ENCODE results near the gene SMIM26.
"Not testable (repeated sequence)": the region's sequence is repeated elsewhere in the genome, so short reads cannot be mapped to it uniquely, and the experiment has no call there.

Gene SMIM26, protein sequence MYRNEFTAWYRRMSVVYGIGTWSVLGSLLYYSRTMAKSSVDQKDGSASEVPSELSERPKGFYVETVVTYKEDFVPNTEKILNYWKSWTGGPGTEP

DNA sequence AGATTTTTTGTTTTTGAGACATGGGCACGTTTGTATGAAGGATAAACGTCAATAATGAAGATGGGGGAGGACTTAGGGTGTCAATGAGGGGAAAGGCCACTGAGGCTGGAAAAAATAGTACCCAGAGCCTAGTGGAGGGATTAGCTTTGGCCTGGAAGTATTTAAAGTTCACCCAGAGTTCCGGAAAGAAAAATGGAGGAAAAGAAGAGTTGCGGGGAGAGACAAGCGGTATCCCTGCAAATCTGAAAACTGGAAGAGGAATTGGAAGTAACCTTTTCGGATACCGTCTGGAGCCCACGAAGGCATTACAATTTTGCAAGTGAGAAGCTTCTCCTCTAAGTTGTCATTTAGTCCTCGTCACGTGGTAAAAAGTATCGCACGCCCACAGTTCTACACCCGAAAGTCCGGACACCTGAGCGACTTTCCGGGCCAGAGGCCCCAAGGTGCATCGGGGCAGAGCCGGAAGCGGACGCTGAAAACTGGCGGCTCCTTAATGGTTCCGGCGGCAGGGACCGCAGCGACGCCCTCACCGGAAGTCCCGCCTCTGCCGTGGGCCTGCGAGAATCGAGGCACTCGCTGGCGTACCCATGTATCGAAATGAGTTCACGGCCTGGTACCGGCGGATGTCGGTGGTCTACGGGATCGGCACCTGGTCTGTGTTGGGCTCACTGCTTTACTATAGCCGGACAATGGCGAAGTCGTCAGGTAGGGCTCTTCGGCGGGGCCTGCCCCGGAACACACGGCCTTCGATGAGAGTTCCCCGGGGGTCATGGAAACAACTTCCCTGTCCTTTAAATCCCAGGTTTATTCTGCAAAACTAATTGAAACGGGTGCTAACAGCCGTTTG lies at the start of gene SMIM26:
SMIM26 (plus strand) TSS at position 541 of the 847 bp plus-strand sequence; CDS start at position 588, 47 bp downstream.
- DNase-seq (ENCODE audit: low read depth) = peak; percentile 89

DNA sequence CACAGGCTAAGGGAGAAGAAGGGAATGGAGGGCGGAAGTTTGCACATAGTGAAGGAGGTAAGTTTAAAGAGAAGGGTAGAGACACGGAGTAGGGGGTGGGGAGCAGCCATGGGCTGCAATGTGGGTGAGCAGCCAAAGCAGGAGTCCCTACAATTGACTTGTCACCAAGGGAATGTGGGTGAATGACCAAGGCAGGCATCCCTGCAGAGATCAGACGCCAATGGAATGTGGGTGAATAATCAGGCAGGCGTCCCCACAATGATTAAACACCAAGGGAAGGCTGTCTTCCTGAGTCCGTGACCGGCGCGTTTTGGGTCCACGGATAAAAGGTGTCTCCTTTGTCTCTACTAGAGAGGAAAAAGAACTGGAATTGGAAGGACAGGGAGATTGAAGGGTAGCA lies 45.2 kb upstream of the SMIM26 start:
- DNase-seq (ENCODE audit: low read depth) = not testable (repeated sequence)

DNA sequence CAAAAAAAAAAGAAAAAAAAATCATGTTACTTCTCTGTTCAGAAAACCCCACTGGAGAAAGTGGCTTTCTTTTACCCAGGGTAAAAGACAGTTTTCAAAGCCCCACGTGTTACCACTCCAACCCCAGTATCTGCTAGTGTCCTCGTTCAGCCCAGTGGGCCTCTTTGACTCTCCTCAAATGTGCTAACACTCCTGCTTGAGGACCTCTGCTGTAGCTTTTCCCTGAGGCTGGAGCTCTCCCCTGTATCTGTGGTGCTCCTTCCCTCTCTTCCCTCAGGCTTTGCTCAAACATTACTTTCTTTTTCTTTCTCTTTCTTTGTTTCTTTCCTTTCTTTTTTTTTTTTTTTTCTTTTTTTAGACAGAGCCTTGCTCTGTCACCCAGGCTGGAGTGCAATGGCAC lies 44.2 kb upstream of the SMIM26 start:
- no peak for DNase-seq (ENCODE audit: low read depth)

DNA sequence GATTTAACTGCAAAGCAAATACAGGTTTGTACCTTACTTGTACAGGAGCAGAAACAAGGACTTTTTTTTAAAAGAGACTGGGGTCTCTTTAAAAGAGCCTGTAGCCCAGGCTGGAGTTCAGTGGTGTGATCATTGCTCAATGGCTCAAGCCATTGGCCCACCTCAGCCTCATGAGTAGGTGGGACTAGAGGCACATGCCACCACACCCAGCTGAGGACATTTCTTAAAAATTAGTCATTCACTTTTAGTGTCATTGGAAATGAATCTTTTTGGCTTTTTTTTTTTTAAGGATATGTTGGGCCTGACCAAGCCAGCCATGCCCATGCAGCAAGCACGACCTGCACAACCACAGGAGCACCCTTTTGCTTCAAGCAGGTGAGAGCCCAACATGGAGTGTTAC lies 42.6 kb upstream of the SMIM26 start:
- DNase-seq (ENCODE audit: low read depth) = no peak

DNA sequence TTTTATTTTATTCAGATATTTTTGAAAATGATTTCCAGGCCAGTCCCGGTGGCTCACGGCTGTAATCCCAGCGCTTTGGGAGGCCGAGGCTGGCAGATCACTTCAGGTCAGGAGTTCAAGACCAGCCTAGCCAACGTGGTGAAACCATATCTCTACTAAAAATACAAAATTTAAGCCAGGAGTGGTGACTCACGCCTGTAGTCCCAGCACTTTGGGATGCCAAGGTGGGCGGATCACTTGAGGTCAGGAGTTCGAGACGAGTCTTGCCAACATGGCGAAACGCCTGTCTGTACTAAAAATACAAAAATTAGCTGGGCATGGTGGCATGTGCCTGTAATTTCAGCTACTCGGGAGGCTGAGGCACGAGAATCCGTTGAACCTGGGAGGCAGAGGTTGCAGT lies 40.5 kb upstream of the SMIM26 start:
- DNase-seq (ENCODE audit: low read depth) = not testable (repeated sequence)

DNA sequence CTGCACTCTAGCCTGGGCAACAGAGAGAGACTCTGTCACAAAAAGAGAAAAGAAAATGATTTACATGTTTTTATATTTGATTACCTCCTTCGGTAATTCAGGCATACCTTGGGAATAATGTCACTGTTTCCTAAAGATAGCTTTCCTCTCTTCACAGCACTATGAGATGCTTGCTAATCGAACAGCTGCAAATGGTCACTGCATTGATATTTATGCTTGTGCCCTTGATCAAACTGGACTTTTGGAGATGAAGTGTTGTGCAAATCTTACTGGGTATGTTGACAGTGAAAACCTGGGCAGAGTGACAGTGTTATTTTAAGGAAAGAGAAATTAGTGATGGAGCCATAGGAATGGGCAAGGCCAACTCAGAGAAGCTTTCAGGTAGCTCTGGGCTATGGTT lies 39.9 kb upstream of the SMIM26 start:
- no peak for DNase-seq (ENCODE audit: low read depth)

DNA sequence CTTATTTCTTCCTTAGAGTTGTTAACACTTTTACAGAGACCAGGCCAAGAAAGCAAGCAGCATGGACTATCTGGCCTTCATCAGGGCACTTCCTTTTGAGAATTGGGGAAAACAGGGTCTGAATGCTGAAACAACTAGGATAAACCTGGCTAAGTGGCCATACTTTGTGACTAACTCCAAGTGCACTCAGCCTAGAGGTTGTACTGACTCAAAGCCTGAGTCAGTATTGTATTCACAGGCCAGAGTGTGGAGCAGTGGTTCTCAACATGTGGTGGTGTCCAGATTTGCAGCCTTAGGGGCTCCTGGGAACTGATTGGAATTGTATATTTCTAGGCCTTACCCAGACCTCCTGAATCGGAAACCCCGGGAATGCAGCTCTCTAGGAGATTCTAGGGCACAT lies 39.4 kb upstream of the SMIM26 start:
- DNase-seq (ENCODE audit: low read depth) = no peak

DNA sequence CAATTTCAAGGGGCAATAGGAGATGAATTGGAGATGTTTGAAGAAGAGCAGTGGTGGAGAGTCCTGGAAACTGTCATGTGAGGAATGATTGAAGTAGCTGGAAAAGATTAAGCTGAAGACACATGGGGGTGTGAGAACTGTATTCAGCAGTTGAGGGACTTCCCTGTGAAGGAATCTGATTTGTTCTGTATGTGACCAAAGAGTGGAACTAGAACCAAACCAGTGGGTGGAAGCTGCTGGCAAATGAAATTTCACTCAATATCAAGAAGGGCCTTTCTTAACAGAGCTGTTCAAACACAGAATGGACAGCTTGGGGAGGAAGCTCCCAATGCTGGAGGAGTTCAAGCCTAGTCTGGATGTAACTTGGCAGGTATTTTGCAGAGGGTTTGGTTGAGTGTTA lies 38.2 kb upstream of the SMIM26 start:
- DNase-seq (ENCODE audit: low read depth) = no peak

DNA sequence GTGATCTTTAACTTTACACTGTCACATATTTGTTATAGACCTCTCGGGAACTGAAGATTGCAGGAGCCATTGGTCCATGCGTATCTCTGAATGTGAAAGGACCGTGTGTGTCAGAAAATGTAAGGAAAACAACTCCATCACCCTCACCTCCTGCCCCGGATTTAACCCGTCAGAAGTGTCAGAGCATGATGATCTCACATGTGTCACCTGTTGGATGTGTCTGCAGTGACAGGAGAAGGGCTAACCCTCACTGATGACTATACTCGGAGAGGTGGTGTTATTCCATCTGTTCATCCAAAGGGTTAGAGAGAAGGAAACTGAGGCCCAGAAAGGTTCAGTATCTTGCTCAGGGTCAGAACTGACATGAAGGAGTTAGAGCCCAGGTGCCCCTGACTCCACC lies 34.6 kb upstream of the SMIM26 start:
- DNase-seq (ENCODE audit: low read depth) = no peak

DNA sequence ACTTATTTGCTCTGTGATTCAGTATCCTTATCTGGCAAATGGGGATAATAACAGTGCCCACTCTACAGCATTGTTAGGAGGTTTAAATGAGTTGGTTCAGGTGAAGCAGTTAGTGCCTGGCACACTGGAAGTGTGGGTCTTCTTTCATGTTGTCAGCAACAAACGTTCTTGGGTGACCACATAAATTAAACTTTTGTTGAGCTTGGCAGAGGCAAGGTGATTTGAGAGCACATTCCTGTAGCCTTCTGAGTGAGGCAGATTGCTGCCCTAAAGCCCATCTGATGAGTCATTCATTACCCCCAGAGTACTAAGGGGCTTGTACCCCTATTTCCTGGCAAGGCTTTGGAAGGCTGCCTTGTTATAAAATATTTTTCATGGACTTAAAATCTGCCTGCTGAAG lies 33.7 kb upstream of the SMIM26 start:
- no peak for DNase-seq (ENCODE audit: low read depth)

DNA sequence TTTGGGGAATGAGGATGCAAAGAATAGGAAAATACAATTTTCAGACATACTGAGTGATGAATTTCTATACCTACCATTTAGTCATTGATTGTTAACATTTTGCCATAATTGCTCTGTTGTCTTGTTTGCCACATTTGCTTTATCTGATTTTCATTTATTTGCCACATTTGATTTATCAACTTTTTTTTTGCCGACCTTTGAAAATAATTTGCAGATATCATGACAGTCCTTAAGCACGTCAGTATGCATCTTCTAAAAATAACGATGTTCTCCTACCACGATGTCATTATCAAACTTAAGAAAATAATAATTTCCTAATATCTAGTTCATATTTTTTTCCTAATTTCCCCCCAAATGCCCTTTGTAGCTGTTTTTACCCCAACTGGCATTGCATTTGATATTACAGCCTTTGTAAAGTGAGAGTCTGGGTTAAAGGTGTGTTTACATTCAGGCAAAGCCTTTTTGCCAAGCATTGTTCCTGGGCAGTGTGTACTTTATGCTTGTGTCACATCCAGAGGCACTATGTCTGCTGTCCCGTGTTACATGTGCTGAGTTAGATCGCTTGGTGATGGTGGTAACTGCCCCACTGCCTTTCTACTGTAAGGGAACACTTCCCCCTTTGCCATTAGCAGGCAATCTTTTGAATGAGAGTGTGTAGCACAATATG lies 33.1 kb upstream of the SMIM26 start:
- no peak for DNase-seq (ENCODE audit: low read depth)

DNA sequence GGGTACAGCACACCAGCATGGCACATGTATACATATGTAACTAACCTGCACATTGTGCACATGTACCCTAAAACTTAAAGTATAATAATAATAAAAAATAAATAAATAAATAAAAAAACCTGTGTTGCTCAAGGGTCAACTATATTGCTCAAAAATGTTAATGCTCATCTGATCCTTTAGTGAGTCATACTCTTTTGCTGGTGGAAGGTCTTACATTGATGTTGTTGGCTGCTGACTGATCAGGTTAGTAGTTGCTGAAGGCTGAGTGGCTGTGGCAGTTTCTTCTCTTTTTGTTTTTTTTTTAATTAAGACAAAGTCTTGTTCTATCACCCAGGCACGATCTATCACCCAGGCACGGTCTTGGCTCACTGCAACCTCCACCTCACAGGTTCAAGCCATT lies 29.6 kb upstream of the SMIM26 start:
- no peak for DNase-seq (ENCODE audit: low read depth)

DNA sequence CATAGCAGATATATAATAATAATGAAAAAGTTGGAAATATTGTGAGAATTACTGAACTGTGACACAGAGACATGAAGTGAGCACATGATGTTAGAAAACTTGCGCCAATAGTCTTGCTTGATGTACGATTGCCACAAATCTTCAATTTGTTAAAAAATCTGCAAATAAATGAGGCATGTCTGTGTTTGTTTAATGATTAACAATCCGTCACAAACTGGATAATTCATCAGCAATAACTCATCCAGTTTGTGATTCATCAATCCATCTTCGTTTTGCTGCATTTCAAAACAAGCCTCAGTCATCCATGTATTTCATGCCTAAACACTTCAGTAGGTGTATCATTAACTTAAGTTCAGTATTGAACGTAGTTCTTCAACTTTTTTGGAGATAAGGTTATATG lies 25.5 kb upstream of the SMIM26 start:
- DNase-seq (ENCODE audit: low read depth) = no peak

DNA sequence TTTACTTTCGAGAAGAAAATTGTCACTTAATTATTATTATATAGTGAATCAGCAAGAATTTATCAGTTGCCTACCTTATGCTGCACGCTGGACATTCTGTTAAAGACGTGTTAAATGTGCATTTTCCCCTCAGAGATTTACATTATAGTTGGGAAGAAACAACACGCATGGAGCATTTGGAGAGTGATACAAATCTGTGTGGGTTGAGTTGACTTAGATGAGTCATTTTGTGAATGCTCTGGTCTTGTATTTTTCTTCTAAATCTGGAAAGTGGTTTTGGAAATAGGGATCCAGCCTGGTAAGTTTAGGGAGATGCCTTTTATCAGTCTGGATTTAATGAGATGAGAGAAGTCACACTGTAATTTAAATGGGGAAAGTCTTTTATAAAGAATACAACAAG lies 24.0 kb upstream of the SMIM26 start:
- DNase-seq (ENCODE audit: low read depth) = no peak

DNA sequence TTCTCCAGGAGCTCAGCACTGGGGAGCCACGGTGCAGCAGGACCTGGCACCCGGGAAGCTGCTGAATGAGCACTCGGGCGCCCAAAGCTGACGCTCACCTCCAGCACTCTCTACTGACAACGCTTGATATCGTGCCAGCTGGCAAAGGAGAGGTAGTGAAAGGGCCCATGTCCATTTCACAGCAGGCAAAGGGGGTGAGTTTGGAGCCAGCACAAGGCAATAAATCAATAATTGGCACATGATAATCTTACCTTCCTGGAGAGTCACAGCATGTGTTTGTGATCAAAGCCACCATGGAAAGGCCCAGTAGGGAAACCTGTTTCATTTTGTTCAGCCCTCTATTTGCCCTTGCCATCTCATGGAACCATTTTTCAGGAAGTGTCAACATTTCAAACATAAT lies 23.3 kb upstream of the SMIM26 start:
- no peak for DNase-seq (ENCODE audit: low read depth)

DNA sequence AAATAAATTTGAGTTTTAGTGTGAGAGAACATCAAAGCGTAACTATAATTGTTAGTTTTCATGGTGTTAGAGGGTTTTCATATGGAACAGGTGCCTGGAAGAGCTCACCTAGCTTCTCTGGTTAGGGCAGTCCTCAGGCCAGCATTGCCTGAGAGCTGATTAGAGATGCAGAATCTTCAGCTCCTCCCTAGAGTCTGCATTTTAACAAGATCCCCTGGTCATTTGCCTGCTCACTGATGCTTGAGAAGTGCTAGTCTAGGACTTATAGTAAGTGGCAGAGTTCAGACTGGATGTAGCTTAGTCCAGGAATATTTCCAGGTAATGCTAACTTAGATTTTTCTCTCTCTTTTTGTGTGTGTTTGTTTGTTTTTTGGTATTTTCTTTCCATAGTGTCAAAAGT lies 21.7 kb upstream of the SMIM26 start:
- no peak for DNase-seq (ENCODE audit: low read depth)

DNA sequence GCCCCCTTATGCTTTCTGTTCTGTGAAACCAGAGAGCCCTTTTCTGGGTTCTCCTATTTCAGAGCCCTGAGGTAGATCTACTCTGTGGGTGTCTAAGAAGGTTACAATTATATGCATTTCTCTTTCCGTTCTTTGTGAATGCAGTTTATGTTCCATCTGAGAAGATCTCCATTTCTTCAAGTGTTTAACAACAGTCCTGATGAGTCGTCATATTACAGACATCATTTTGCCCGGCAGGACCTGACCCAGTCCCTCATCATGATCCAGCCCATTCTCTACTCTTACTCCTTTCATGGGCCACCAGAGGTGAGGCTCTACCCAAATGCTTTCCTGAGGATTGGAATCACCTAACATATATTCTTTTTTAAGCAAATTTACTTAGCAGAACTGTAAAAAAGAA lies 18.8 kb upstream of the SMIM26 start:
- no peak for DNase-seq (ENCODE audit: low read depth)

DNA sequence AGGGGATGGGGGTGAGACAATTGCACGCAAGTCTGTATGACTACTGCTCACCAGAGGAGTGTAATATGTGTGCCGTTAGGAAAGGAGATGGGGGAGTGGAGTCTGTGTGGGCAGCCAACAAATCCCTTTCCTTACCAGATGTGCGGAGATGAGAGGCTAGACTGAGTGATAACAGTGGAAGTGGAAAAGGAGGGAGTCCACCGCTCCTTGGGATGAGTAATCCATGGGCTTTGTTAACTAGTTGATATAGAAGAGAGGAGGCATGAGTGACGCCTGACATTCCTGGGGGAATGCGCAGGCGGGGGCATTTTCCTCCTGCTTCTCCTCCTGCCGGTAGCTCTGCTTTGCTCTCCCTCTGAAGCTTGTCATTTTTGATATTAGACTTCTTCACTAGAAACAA lies 13.5 kb upstream of the SMIM26 start:
- DNase-seq (ENCODE audit: low read depth) = no peak

DNA sequence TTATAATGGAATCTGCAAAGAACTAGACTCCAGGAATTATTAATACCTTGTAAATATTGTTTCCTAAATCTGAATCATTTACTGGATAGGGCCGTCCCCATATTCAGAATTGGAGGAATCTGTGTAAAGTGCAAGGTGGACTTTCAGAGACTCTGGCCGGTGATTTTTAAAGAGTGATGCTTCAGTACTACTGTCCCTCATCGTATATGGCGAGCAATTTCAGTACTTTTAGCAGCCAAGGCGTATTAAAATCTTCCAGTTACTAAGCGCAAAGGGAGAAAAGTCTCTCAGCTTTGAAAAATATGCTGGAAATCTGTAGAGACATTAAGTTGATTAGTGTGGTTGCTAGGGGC lies 483 bp downstream of the SMIM26 start:
- no peak for DNase-seq (ENCODE audit: low read depth)

DNA sequence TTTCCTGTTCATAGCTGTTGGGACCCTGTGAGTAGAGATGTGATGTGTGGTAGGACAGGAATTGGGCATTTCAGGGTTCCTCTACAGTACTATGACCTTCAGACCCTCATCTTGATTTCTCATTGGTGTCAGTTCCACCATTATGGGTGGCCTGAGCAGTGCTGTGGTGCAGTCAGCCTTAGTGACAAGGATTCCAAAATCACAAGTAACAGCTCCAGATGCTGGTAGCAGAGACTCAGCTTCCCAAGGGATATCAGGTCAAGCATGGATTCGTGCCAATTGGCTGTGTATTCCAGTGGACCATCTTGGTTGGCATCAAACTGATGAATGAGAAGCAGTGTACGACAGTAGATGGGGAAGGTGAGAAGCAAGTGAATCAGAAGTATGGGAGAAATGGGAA lies 3.8 kb downstream of the SMIM26 start:
- no peak for DNase-seq (ENCODE audit: low read depth)

DNA sequence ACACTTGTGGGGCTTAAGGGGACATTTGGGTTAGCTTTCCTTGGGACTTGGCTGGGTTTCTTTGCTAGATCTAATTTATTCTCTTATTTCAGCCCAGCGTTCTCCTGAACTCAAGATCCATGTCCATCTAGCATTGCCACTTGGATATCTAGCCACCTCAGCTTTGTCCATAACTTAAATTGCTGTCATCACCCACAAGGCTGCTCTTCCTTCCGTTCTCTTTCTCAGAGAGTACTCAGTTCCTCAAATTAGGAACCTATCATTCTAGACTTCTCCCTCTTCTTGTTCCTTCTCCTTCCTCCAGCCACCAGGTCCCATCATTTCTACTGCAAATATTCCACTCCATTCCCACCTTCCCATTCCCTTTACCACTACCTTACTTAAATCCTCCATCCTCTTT lies 4.3 kb downstream of the SMIM26 start:
- no peak for DNase-seq (ENCODE audit: low read depth)

DNA sequence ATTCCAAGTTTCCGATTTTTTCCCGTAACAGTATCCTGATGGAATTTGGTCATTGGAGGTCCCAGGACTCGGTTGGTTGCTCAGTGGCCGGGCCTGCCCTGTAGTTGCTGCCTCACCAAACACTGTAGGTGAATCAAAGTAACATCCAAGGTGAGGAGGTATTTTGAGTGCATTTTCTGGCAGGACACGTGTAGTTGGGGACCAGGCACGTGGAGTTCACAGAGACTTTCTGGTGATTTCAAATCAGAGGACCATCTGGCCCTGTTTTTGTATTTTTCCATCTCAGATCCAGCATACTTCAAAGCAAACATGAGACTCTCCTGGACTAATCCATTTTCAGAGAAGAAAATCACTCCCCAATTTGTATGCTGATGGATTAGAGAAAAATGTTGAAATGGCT lies 10.7 kb downstream of the SMIM26 start:
- no peak for DNase-seq (ENCODE audit: low read depth)

DNA sequence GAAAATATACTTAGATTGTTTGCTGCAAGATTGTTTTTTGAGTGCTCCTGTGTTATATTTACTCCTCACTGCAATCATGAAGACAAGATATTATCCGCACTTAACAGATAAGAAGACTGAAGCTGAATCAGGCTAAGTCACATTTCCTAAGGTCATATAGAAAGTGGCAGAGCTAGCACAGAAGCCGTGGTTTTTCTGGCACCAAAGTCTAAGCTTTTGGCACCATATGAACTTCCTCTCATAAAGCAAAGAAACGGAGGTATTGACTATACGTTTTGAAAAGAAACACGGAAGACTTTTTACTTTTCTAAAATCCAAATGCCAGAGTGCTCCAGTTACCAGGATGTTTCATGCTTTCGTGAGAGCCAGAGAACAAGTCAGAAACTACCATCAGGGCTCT lies 11.3 kb downstream of the SMIM26 start:
- DNase-seq (ENCODE audit: low read depth) = no peak

DNA sequence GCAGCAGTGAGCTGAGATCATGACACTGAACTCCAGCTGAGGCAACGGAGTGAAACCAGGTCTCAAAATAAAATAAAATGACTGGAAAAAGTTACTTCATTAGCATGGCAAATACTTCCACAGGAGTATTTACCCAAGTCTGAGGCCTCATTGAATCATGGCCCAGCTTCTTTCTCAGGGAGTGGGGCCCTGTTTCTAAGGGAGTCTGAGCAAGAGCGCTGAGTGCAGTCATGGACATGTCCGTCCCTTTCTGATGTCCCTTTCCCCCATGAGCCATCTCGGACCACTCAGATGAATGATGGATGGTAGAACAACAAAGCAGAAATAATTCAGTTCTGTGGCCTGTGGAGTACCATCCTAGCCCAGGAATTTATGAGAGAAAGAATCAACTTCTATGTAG lies 12.8 kb downstream of the SMIM26 start:
- DNase-seq (ENCODE audit: low read depth) = no peak

Data from stimulated activated CD8-positive, alpha-beta memory T cell treated with anti-CD3 and anti-CD28 coated beads, Interleukin-12 subunit alpha, Interleukin-12 subunit beta, amount 100 ng/mL, for 4 hours (primary cell).